ENCODE data around the gene TRAPPC3.
"Not testable (repeated sequence)": the region's sequence is repeated elsewhere in the genome, so short reads cannot be mapped to it uniquely, and the experiment has no call there.

Gene TRAPPC3

GRCh38 chr1:36159614-36160387, 10.5 kb upstream of the TRAPPC3 start:
- DNase-seq (ENCODE audit: low read depth) = no peak
- H3K4me3 ChIP-seq (ENCODE audit: low read length) = no peak overlapping the region; the same call in 1 of the 2 replicates
- no peak for TF ChIP-seq CTCF (conservative IDR thresholded peaks at IDR 0.05; ENCODE audit: low read length)

- not testable (repeated sequence) for DNase-seq (ENCODE audit: low read depth); H3K4me3 ChIP-seq (ENCODE audit: low read length)
Measured at GRCh38 chr1:36158827-36159252, 9.6 kb upstream of the TRAPPC3 start.

GRCh38 chr1:36157973-36158826, 8.9 kb upstream of the TRAPPC3 start:
- TF ChIP-seq CTCF (conservative IDR thresholded peaks at IDR 0.05; ENCODE audit: low read length) = no peak
- H3K4me3 ChIP-seq (ENCODE audit: low read length) = peak overlapping the region; percentile 91
- DNase-seq (ENCODE audit: low read depth) = no peak

- DNase-seq (ENCODE audit: low read depth) = no peak
- no peak for TF ChIP-seq CTCF (conservative IDR thresholded peaks at IDR 0.05; ENCODE audit: low read length)
Measured at GRCh38 chr1:36157115-36157903, 8.0 kb upstream of the TRAPPC3 start.

GRCh38 chr1:36156329-36157114, 7.2 kb upstream of the TRAPPC3 start:
- peak overlapping the region; percentile 91 for H3K4me3 ChIP-seq (ENCODE audit: low read length)
- no peak for DNase-seq (ENCODE audit: low read depth)
- no peak for TF ChIP-seq CTCF (conservative IDR thresholded peaks at IDR 0.05; ENCODE audit: low read length)

More at GRCh38 chr1:36157115-36157903, 8.0 kb upstream of the TRAPPC3 start:
- H3K4me3 ChIP-seq (ENCODE audit: low read length) = peak overlapping the region; percentile 91

- H3K4me3 ChIP-seq (ENCODE audit: low read length) = peak within 1 kb of the TSS; percentile 91
- peak; percentile 85 for DNase-seq (ENCODE audit: low read depth)
- no peak for TF ChIP-seq CTCF (conservative IDR thresholded peaks at IDR 0.05; ENCODE audit: low read length)
Measured at GRCh38 chr1:36155408-36156328, 6.4 kb upstream of the TRAPPC3 start, which contains the start of gene MAP7D1. Gene MAP7D1 (plus strand): TSS chr1:36156160. CDS start chr1:36156418, 258 bp downstream.
